Measurements from ENCODE around the gene GRIA4. TPM values are rescaled to one million over a fixed set of nuclear protein-coding genes. Genes with fewer than 3 reads are reported as not detected.
"Not testable (repeated sequence)": the region's sequence is repeated elsewhere in the genome, so short reads cannot be mapped to it uniquely, and the experiment has no call there.

The GRIA4 gene
- total RNA-seq, 4 donors from 2014 or later, result 37.2 TPM; not detected in 3

DNA sequence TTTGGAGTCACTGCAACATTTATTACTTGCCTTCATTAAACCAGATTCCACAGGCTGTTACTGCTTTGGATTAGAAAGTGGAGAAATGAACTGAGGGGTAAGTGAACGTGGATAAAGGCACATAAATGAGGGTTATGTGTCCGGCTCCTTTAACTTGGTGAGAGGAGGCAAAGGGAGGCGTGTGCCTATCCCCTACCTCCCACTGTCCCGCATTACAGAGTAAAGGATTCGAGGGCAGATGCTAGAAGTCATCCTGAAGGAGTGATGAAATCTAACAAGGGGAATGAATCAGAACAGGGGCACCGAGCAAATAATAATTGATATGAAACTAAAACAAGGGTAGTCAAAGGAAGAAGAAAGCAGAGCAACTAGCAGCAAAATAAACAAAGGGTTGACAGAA lies 147.2 kb downstream of the GRIA4 start:
- Histone ChIP-seq H3K36me3 (no peaks in the 10 kb centered on the region), H3K9me3 (no peaks in the 10 kb centered on the region), H3K27ac (no peak overlapping the region), H3K27me3 (no peaks in the 10 kb centered on the region), H3K4me3 (no peak overlapping the region), H3K4me1 (no peaks in the 10 kb centered on the region)
- intact Hi-C loops (cut with DNase I; ENCODE audit: low total_unique reads), result no loop called here
- no peak for TF ChIP-seq POLR2A (IDR thresholded peaks at IDR 0.05)
- TF ChIP-seq CTCF (IDR thresholded peaks at IDR 0.05), result no peak
- DNase-seq, result no peak

DNA sequence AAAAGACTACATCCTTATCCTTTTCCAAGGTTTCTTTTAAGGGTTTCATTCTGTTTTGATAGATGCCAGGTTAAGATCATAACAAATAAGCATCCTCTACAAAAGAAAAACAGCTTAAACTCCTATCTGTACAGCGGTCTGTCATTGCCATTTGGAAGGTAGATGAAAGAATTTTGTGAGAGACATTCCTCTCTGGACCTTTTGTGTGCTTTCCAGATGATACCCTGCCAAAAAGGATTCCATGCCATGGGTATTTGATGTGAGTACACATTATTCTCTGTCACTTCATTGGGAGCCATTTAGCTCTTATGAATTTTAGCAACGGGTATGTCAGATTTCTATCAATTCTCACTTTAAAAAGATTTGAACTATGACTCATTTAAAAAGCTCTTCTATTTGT lies 153.7 kb downstream of the GRIA4 start:
- Histone ChIP-seq H3K4me3 (no peak overlapping the region), H3K27me3 (no peaks in the 10 kb centered on the region), H3K36me3 (no peaks in the 10 kb centered on the region), H3K9me3 (no peaks in the 10 kb centered on the region), H3K4me1 (no peaks in the 10 kb centered on the region), H3K27ac (no peak overlapping the region)
- TF ChIP-seq CTCF (IDR thresholded peaks at IDR 0.05) (no peak), POLR2A (IDR thresholded peaks at IDR 0.05) (no peak)
- DNase-seq, result no peak
- intact Hi-C loops (cut with DNase I; ENCODE audit: low total_unique reads), result no loop called here

DNA sequence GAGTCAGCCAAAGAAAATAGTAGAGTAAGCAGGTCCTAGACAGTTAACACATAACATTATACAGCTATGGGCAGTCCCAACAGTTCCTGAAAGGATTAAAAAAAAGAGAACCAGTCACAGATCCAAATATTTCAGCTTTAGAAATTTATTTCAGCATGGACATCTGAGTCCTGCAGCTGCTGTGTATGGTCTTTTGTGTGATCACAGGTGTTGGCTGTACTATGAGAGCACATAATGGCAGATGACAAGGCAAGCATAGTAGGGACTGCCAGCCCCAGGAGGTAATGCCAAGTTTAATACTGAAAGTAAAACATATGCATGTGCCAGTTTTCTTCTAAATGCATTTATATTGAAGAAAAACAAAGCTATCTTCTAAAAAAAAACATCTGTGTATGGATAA lies 158.1 kb downstream of the GRIA4 start:
- no peaks in the 10 kb centered on the region for H3K4me1 ChIP-seq
- no peak overlapping the region for H3K4me3 ChIP-seq
- no peak overlapping the region for H3K27ac ChIP-seq
- no peaks in the 10 kb centered on the region for H3K36me3 ChIP-seq
- TF ChIP-seq POLR2A (IDR thresholded peaks at IDR 0.05) (no peak), CTCF (IDR thresholded peaks at IDR 0.05) (no peak)
- no peaks in the 10 kb centered on the region for H3K27me3 ChIP-seq
- intact Hi-C loops (cut with DNase I; ENCODE audit: low total_unique reads), result no loop called here
- DNase-seq, result no peak
- no peaks in the 10 kb centered on the region for H3K9me3 ChIP-seq

DNA sequence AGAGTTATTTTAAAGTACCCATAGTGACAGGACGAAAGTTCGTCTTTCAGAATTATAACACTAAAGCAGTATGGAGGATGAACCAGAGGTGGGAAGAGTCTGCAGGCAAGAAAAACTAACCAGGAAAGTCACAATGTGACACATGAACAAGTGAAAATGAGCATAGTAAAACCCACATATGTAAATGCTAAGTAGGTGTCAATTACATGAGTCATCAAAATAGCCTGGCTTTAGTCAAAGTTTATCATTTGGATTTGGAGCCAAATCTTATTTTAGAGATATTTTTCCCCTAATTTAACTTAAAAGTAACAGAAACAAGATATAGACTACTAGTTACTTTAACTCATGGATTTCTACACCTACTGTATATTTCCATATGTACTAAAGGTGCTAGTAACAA lies 159.8 kb downstream of the GRIA4 start:
- DNase-seq, result no peak
- no peaks in the 10 kb centered on the region for H3K4me1 ChIP-seq
- no peaks in the 10 kb centered on the region for H3K27me3 ChIP-seq
- no peak overlapping the region for H3K27ac ChIP-seq
- intact Hi-C loops (cut with DNase I; ENCODE audit: low total_unique reads), result no loop called here
- no peak overlapping the region for H3K4me3 ChIP-seq
- no peaks in the 10 kb centered on the region for H3K9me3 ChIP-seq
- TF ChIP-seq POLR2A (IDR thresholded peaks at IDR 0.05) (no peak), CTCF (IDR thresholded peaks at IDR 0.05) (no peak)
- H3K36me3 ChIP-seq, result no peaks in the 10 kb centered on the region

DNA sequence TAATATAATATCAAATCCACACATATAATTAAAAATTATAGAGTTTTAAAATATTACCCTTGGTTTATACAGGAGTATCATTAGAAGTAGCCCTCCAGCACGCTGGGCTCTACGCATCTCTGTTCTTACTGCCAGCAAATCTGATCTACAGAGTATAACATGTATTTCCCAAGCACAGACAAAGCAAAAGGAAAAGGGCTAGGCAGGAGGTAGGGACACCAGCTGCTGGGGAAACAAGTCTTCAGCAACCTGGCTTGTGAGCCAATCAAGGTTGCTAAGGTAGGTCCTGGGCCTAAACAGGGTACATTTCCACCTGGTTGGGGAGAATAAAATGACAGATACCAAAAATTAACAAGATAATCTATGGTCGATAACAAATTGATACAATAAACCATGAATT lies 163.6 kb downstream of the GRIA4 start:
- H3K4me3 ChIP-seq; H3K27ac ChIP-seq; H3K36me3 ChIP-seq; DNase-seq; intact Hi-C loops (cut with DNase I; ENCODE audit: low total_unique reads); H3K9me3 ChIP-seq; H3K4me1 ChIP-seq; H3K27me3 ChIP-seq: not testable (repeated sequence)

GRCh38 chr11:105774899-105775298 lies 165.0 kb downstream of the GRIA4 start:
- no peak for DNase-seq
- H3K4me1 ChIP-seq, result no peaks in the 10 kb centered on the region
- no peak overlapping the region for H3K4me3 ChIP-seq
- no peak for TF ChIP-seq CTCF (IDR thresholded peaks at IDR 0.05)
- H3K27me3 ChIP-seq, result no peaks in the 10 kb centered on the region
- no peaks in the 10 kb centered on the region for H3K36me3 ChIP-seq
- no peak overlapping the region for H3K27ac ChIP-seq
- H3K9me3 ChIP-seq, result no peaks in the 10 kb centered on the region
- intact Hi-C loops (cut with DNase I; ENCODE audit: low total_unique reads), result no loop called here

Data from uterus (tissue), 4 donors.